ENCODE data around the gene FNDC3B. TPM values are rescaled to one million over a fixed set of nuclear protein-coding genes. Genes with fewer than 3 reads are reported as not detected.

Gene FNDC3B
- total RNA-seq, 1 experiment from 2014 or later = 173 TPM

DNA sequence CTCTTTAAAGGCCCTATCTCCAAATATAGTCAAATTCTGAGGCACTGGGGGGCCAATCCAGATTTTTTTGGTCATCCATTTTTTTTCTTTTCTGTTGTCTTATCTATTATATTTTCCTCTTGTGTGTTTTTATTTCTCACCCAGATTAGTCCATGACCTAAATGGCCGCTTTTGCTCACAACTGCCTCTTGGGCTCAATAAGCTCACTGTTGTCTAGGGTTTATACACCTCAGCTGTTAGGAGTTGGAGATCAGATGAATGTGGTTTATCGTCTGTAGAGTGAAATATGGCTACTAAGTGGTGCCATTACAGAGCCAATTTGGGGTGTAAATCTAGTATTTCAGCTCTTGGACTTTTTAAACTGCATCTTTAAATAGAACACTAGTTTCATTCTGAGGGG is 235.5 kb downstream of the FNDC3B start:
- in situ Hi-C loops (cut with HindIII; ENCODE audit: low pct_unique_long_range_greater_than_20kb, low sequenced_read_pairs) = no loop called here
- intact Hi-C loops (cut with micrococcal nuclease; ENCODE audit: unreplicated experiment) = no loop called here

DNA sequence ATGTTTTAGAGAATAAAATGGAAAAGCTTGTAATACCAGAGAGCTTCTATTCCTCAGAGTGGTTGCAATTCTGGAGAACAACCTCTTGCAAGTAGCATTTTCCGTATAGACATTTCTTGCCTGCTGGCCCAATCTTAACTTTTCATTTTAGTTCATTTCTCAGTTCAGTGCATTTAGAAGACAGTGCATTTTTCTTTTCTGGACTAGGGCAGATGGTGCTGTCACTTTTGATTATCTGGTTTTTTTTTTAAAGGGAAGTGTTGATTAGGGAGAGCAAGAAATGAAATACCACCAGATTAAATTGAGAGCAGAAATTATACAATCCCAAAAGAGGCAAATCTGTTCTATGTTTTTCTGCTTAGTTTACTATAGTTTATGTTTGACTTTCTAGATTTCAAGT is 236.2 kb downstream of the FNDC3B start:
- Histone ChIP-seq H3K9me3 (ENCODE audit: control insufficient read depth, insufficient read depth, low read depth, low read length) (no peaks in the 10 kb centered on the region), H3K4me1 (ENCODE audit: control insufficient read depth, insufficient read depth, low read length) (peaks cover 9% of the 10 kb centered on the region; the same call in 1 of the 2 replicates), H3K27ac (ENCODE audit: low read length) (no peak overlapping the region), H3K27me3 (ENCODE audit: control insufficient read depth, insufficient read depth, low read length) (no peaks in the 10 kb centered on the region), H3K4me3 (ENCODE audit: low read depth in 2 of 2, low read length in 2 of 2) (no peak overlapping the region), H3K36me3 (ENCODE audit: control insufficient read depth, insufficient read depth, low read length) (peaks cover 2% of the 10 kb centered on the region; the same call in 1 of the 2 replicates)
- no peak for DNase-seq (ENCODE audit: low read depth, low spot score)
- TSS peak; percentile 23 for BruUV-seq (replicated peaks)
- TF ChIP-seq CTCF (IDR thresholded peaks at IDR 0.05) (no peak), POLR2AphosphoS5 (IDR thresholded peaks at IDR 0.05; ENCODE audit: low read depth, low read length) (no peak), SIN3A (IDR thresholded peaks at IDR 0.05; ENCODE audit: borderline replicate concordance, insufficient read depth, low read depth, low read length) (no peak), TCF7L2 (IDR thresholded peaks at IDR 0.05; ENCODE audit: low read depth, low read length) (no peak)
- TF ChIP-seq, protein P1, sequence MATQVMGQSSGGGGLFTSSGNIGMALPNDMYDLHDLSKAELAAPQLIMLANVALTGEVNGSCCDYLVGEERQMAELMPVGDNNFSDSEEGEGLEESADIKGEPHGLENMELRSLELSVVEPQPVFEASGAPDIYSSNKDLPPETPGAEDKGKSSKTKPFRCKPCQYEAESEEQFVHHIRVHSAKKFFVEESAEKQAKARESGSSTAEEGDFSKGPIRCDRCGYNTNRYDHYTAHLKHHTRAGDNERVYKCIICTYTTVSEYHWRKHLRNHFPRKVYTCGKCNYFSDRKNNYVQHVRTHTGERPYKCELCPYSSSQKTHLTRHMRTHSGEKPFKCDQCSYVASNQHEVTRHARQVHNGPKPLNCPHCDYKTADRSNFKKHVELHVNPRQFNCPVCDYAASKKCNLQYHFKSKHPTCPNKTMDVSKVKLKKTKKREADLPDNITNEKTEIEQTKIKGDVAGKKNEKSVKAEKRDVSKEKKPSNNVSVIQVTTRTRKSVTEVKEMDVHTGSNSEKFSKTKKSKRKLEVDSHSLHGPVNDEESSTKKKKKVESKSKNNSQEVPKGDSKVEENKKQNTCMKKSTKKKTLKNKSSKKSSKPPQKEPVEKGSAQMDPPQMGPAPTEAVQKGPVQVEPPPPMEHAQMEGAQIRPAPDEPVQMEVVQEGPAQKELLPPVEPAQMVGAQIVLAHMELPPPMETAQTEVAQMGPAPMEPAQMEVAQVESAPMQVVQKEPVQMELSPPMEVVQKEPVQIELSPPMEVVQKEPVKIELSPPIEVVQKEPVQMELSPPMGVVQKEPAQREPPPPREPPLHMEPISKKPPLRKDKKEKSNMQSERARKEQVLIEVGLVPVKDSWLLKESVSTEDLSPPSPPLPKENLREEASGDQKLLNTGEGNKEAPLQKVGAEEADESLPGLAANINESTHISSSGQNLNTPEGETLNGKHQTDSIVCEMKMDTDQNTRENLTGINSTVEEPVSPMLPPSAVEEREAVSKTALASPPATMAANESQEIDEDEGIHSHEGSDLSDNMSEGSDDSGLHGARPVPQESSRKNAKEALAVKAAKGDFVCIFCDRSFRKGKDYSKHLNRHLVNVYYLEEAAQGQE (IDR thresholded peaks at IDR 0.05; ENCODE audit: insufficient read depth in 1 of 2, low read depth in 2 of 2, low read length in 1 of 2) = no peak
- ChIA-PET CTCF (interaction anchor here (0.6 kb wide), 1 partner anchor 9 kb away, joined by 3 read pairs; no protein-coding TSS in a partner anchor), POLR2A (no interaction called here)
- intact Hi-C loops (cut with micrococcal nuclease; ENCODE audit: unreplicated experiment) (no loop called here), in situ Hi-C loops (cut with HindIII; ENCODE audit: low pct_unique_long_range_greater_than_20kb, low sequenced_read_pairs) (no loop called here)
- no peak for ATAC-seq

More for the DNA sequence above, 235.5 kb downstream of the FNDC3B start:
- H3K4me1 ChIP-seq (ENCODE audit: control insufficient read depth, insufficient read depth, low read length) = peaks cover 6% of the 10 kb centered on the region; the same call in 1 of the 2 replicates
- H3K9me3 ChIP-seq (ENCODE audit: control insufficient read depth, insufficient read depth, low read depth, low read length) = no peaks in the 10 kb centered on the region
- TF ChIP-seq TCF7L2 (IDR thresholded peaks at IDR 0.05; ENCODE audit: low read depth, low read length) = no peak
- no peak for TF ChIP-seq POLR2AphosphoS5 (IDR thresholded peaks at IDR 0.05; ENCODE audit: low read depth, low read length)
- TF ChIP-seq CTCF (IDR thresholded peaks at IDR 0.05) = no peak
- no peak for TF ChIP-seq SIN3A (IDR thresholded peaks at IDR 0.05; ENCODE audit: borderline replicate concordance, insufficient read depth, low read depth, low read length)
- TF ChIP-seq, protein P1 (IDR thresholded peaks at IDR 0.05; ENCODE audit: insufficient read depth in 1 of 2, low read depth in 2 of 2, low read length in 1 of 2) = no peak
- H3K27me3 ChIP-seq (ENCODE audit: control insufficient read depth, insufficient read depth, low read length) = no peaks in the 10 kb centered on the region
- H3K27ac ChIP-seq (ENCODE audit: low read length) = no peak overlapping the region
- no peak for DNase-seq (ENCODE audit: low read depth, low spot score)
- CTCF ChIA-PET = no interaction called here
- no peak overlapping the region for H3K4me3 ChIP-seq (ENCODE audit: low read depth in 2 of 2, low read length in 2 of 2)
- POLR2A ChIA-PET = no interaction called here
- no peak for ATAC-seq
- H3K36me3 ChIP-seq (ENCODE audit: control insufficient read depth, insufficient read depth, low read length) = peaks cover 2% of the 10 kb centered on the region; the same call in 1 of the 2 replicates
- BruUV-seq (replicated peaks) = no TSS peak
